Prostate gland (tissue), 2 donors: ENCODE data around the gene NXF1. TPM values are rescaled to one million over a fixed set of nuclear protein-coding genes. Genes with fewer than 3 reads are reported as not detected.

Experiments used
- DNase-seq: peaks from one replicate; pipeline ENCODE4 v3.0.0-alpha.2; 2019; ENCODE audit warnings: low spot score
- H3K27ac ChIP-seq, 2 donors: fragments of 200-600 bp; sonication (generic); 2 replicates each; pipeline ENCODE4 v1.5.1; 2017 to 2019
- H3K27me3 ChIP-seq: fragments of 200-600 bp; sonication (generic); replicated peaks from 2 replicates; pipeline ENCODE4 v1.5.1; 2019; ENCODE audit not compliant: insufficient read depth
- H3K36me3 ChIP-seq, 2 donors: fragments of 200-600 bp; sonication (generic); 1 replicate in 1 of 2; 2 replicates in 1 of 2; pipeline versions ENCODE4 v1.5.1 to v1.8.1; 2017 to 2019
- H3K4me1 ChIP-seq: fragments of 200-600 bp; sonication (generic); replicated peaks from 2 replicates; pipeline ENCODE4 v1.5.1; 2019
- H3K4me3 ChIP-seq, 2 donors: fragments of 200-600 bp; sonication (generic); 2 replicates each; pipeline ENCODE4 v1.5.1; 2017 to 2019
- H3K9me3 ChIP-seq: fragments of 200-600 bp; sonication (generic); 2 replicates; pipeline ENCODE4 v1.5.1; 2017
- CTCF ChIP-seq, 4 experiments: fragments of 200-600 bp in 2 of 4; fragments of 450-650 bp in 2 of 4; sonication (generic) in 2 of 4; IDR thresholded peaks; 1 replicate in 3 of 4; 2 replicates in 1 of 4; pipeline ENCODE4 v1.5.1; 2016 to 2019; ENCODE audit warnings: antibody characterized with exemption in 4 of 4, mild to moderate bottlenecking in 2 of 4, moderate library complexity in 2 of 4
- POLR2A ChIP-seq: fragments of 450-650 bp; IDR thresholded peaks from one replicate; pipeline ENCODE4 v1.6.1; 2016; ENCODE audit warnings: antibody characterized with exemption, mild to moderate bottlenecking
- POLR2AphosphoS5 ChIP-seq: sonication (generic); formaldehyde crosslinking; IDR thresholded peaks from one replicate; pipeline ENCODE4 v1.6.1; 2017; ENCODE audit warnings: antibody characterized with exemption
- WGBS: methylation state at CpG from one replicate; pipeline ENCODE4 v1.1.5; 2018; 5-methylcytosine and 5-hydroxymethylcytosine counted together
- intact Hi-C: fragments of 100-400 bp; cut with DNase I; formaldehyde crosslinking; loops from one replicate; pipeline ENCODE4 v1.14.2; 2022
- total RNA-seq, 2 donors: library from RNA; depleted of rRNA; stranded (reverse); fragments of >200 nt; gene quantifications; one replicate each; pipeline ENCODE4 v1.1.0, GENCODE V29; 2016

NXF1 gene
- total RNA-seq, 2 donors from 2014 or later = 75.6 to 98.2 TPM

DNA sequence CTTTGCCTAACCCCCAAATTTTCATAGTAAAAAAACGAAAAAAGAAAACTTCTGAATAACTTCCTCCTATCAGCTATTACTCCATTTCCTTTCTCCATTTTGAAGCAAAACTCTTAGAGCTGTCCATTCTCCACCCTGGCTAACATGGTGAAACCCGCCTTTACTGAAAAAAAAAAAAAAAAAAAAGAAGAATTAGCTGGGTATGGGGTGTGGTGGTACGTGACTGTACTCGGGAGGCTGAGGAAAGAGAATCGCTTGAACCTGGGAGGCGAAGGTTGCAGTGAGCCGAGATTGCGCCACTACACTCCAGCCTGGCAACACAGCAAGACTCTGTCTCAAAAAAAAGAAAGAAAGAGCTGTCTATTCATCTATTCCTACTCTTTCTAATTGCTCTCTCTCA is 11.3 kb upstream of the NXF1 start:
- Histone ChIP-seq H3K27me3 (no peaks in the 10 kb centered on the region), H3K4me3 (no peak overlapping the region), H3K27ac (no peak overlapping the region), H3K4me1 (no peaks in the 10 kb centered on the region), H3K36me3 (no peaks in the 10 kb centered on the region), H3K9me3 (no peaks in the 10 kb centered on the region)
- DNase-seq = no peak
- intact Hi-C loops = no loop called here
- TF ChIP-seq CTCF (IDR thresholded peaks at IDR 0.05) (no peak), POLR2AphosphoS5 (no peak)
- WGBS = 82% methylated on average over 8 of the region's 8 CpGs

DNA sequence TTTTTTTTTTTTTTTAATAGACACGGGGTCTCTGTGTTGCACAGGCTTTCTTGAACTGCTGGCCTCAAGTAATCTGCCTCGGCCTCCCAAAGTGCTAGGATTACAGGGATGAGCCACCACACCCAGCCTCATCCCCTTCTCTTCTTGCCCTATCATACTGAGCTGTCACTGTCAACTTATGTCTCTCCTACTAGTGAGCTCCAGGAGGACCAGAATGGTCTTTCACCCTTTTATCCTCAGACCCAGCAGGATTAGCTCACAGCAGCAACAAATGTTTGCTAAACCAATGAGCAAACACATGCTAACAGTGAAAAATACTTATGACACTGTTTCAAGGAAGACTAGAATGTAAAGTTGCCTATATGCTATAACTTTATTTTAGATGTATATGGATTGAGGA is 6.4 kb upstream of the NXF1 start:
- DNase-seq = no peak
- intact Hi-C loops = no loop called here
- H3K27ac ChIP-seq = no peak overlapping the region
- 92% methylated on average over 2 of the region's 2 CpGs for WGBS
- no peaks in the 10 kb centered on the region for H3K36me3 ChIP-seq
- no peak overlapping the region for H3K4me3 ChIP-seq
- H3K27me3 ChIP-seq = no peaks in the 10 kb centered on the region
- H3K4me1 ChIP-seq = no peaks in the 10 kb centered on the region
- TF ChIP-seq POLR2AphosphoS5 = no peak
- no peak for TF ChIP-seq POLR2A
- TF ChIP-seq CTCF (IDR thresholded peaks at IDR 0.05) = no peak
- no peaks in the 10 kb centered on the region for H3K9me3 ChIP-seq

DNA sequence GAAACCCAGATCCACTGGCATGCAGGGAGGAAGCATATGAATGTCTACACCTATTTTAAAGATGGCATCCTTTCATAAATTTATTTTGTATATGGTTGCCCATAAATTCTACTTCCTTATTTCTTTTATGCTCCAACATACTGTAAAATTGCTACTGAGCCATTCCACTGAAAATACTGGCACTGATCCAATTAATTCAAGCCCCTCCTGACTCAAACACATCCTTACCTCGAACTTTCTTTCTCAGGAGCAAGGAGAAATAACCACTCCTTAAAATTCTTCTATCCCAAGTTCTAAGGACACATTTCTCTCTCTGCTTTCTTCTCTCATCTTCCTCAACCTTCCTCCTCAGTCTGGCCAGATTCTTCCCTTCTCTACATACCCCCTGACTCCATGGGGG is 5.5 kb upstream of the NXF1 start:
- H3K4me1 ChIP-seq = no peaks in the 10 kb centered on the region
- H3K27ac ChIP-seq = no peak overlapping the region
- H3K9me3 ChIP-seq = no peaks in the 10 kb centered on the region
- 19% methylated on average over 1 of the region's 1 CpG for WGBS
- H3K36me3 ChIP-seq = no peaks in the 10 kb centered on the region
- no peak for TF ChIP-seq CTCF (IDR thresholded peaks at IDR 0.05)
- no peak for TF ChIP-seq POLR2A
- no peak for TF ChIP-seq POLR2AphosphoS5
- DNase-seq = no peak
- no peaks in the 10 kb centered on the region for H3K27me3 ChIP-seq
- H3K4me3 ChIP-seq = no peak overlapping the region
- intact Hi-C loops = no loop called here

DNA sequence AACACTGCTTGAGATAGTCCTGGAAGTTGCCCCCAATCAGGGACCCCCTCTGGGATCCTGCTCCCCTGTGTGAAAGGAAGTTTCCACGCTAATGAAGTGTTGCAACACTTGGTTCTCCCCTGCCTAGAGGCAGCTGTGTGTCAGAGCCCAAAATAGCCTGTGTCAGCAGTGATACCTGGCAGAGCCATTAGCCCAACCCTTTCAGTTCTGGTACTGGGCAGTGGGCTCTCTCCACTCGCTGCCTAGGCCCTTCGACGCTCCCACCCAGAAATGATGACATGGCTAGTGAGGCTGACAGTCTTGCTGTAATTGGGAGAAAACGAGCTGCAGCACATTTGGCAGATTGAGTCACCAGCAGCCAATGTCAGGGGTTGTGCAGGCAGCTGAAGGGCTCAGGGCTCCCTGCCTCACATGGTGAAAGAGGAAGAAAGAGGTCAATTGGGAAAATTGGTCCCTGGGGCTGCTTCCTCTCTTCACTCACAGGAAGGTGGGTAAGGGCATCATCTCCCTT is 1.4 kb upstream of the NXF1 start:
- Histone ChIP-seq H3K36me3 (peaks cover 0 to 5% of the 10 kb centered on the region in 2 donors), H3K27ac (peak overlapping the region in 1 of 2 donors; percentile 84), H3K4me1 (peaks cover 5% of the 10 kb centered on the region), H3K4me3 (no peak overlapping the region), H3K27me3 (no peaks in the 10 kb centered on the region), H3K9me3 (no peaks in the 10 kb centered on the region)
- TF ChIP-seq POLR2A (no peak), POLR2AphosphoS5 (no peak), CTCF (IDR thresholded peaks at IDR 0.05) (no peak)
- 80% methylated on average over 5 of the region's 5 CpGs for WGBS
- DNase-seq = no peak
- intact Hi-C loops = no loop called here

DNA sequence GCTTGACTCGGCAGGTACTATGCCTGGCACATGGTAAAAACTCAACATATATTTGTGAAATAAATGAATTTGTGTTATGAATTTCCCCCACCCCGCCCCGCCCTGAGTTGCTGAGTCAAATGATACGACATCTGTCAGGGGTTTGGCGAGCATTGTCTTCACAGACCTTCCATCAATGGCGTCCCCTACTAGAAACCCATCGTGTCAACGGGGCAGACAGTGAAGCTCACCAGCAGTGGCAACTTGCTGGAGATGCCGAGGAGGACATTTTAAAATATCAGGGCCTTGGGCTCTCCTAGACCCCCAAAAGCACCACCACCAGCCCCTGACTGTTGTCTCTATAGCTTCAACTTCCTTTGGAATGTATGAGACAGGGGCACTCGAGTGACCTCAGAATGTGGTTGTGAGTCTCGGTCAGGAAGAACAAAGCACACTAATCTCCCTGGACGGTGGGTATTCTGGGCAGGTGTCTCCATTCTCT is 761 bp upstream of the NXF1 start:
- 26% methylated on average over 12 of the region's 12 CpGs for WGBS
- peak overlapping the region; percentile 83 to 88 for H3K4me3 ChIP-seq
- H3K27me3 ChIP-seq = no peaks in the 10 kb centered on the region
- H3K27ac ChIP-seq = peak overlapping the region; percentile 77 to 84
- TF ChIP-seq POLR2AphosphoS5 (no peak), CTCF (IDR thresholded peaks at IDR 0.05) (no peak), POLR2A (no peak)
- no peak for DNase-seq
- no peaks in the 10 kb centered on the region for H3K9me3 ChIP-seq
- intact Hi-C loops = no loop called here
- H3K36me3 ChIP-seq = peaks cover 3 to 8% of the 10 kb centered on the region in 2 donors
- H3K4me1 ChIP-seq = peaks cover 5% of the 10 kb centered on the region
